Measurements from ENCODE around the gene PRDM5.
"Not testable (repeated sequence)": the region's sequence is repeated elsewhere in the genome, so short reads cannot be mapped to it uniquely, and the experiment has no call there.

The PRDM5 gene

DNA sequence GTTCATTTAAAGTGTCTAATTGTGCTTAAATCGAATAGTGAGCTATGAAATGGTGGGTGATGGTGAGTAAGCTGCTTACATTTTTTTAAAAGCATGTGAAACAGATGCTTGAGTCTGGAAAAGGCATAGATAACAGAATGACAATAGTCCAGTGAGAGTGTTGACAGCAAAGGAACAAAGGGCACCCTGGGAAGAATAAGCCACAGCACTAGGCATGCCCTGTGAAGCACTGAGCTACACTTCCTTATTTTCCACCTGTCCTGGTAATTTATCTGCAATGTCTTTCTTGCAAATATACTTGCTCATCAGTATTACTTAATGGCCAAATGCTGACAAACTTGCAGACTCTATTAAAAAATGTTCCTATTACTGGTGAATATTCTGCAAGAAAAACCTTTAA is 168.7 kb downstream of the PRDM5 start:
- no peak for DNase-seq (ENCODE audit: low read depth)

DNA sequence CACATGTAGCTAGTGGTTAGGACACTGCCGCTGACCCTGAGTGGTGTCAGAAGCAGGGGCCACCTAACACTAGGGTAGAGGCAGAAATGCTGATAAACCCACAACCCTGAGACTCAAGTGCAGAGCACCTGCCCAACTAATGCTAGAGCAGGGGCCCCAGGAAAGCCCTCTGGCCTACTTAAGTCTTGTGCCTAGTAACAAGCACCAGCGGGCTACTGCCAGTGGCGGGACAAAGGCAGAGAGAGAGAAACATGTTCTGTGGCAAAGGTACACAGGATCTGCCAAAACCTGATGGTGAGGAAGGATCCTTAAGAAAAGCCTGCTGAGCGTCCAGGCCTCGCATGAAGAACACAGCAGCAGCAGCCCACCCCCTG is 172.4 kb downstream of the PRDM5 start:
- no peak for DNase-seq (ENCODE audit: low read depth)

DNA sequence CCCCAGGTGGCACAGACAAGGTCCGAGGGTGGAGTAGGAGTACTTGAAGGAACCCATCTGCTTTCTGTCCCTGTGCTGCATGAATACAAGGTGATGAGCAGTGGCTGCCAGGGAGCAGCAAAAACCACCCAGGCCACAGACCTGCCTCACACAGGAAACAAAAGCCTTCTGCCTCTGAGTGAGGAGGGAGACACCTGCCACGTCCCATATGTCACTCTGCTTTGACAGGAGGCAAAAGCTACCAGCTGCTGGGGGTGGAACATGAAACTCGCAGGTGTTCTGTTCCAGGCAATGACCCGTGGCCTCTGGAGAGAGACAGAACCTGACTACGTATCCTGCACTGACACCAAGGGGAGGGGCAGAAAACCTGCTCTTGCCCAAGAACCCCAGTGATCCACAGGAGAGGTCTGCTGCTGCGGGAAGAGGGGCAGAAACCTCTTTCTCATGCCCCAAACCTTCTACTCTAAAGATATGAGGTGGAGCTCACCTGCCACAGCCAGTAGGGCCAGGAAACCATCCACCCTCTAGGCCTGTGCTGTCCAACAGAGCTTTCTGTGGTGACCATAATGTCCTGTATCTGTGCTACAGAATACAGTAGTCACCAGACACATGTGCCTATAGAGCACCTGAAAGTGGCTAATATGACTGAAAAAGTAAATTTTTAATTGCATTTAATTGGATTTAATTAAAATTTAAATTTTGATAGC is 172.9 kb downstream of the PRDM5 start:
- no peak for DNase-seq (ENCODE audit: low read depth)

DNA sequence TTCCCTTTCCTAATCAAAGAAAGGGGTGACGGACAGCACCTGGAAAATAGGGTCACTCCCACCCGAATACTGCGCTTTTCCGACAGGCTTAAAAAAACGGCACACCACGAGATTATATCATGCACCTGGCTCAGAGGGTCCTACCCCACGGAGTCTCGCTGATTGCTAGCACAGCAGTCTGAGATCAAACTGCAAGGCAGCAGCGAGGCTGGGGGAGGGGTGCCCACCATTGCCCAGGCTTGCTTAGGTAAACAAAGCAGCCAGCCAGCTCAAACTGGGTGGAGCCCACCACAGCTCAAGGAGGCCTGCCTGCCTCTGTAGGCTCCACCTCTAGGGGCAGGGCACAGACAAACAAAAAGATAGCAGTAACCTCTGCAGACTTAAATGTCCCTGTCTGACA is 180.9 kb downstream of the PRDM5 start:
- DNase-seq (ENCODE audit: low read depth), result not testable (repeated sequence)

DNA sequence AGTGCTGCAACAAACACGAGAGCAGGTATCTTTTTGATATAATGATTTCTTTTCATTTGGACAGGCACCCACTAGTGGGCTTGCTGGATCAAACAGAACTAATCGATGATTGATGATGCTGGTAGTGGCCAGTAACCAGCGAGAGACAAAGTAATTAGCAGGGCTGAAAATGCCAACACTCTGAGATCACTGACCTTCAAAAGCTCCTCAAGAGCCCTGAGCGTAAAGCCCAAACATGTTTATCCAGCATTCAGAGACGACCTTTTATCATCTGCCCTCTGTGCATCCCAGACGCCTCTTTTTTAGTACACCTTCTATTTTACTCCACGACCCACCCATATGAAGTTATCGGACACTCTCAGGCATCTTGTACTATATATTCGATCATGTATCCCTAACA is 186.2 kb downstream of the PRDM5 start:
- no peak for DNase-seq (ENCODE audit: low read depth)

DNA sequence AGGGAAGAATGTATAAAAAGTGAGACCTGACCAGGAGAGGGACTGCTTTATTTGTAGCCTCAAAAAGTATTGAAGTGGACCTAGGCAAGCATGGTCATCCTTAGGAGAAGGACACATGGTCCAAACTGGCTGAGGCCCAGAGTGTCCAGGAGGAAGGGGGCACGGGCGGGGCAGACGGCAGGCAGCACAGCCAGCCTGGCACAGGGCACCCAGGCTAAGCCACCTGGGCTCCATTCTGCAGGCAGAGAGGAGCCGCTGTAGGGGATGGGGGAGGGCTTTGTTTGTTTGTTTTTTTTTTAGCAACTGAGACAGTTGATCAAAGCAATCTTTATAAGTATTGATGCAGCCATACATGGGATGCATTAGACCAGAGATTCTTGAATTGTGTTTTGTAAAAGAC is 188.6 kb downstream of the PRDM5 start:
- no peak for DNase-seq (ENCODE audit: low read depth)

DNA sequence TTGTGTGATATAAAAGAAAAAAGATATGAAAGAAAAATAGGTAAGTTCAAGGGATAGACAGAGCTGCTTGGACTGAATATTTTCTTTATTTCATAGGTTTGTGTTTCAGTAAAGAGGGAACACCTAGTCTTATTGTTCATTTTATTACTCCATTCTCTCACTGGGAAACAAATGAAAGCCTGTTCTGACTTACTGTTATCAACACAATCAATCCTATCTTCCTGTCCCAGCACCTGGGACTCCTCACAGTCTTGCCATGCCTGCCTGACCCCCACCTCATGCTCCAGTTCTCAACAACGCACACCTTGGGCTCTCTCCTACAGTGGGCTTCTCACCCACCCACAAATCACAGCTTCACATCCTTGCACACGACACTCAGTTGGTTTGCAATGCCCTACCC is 189.5 kb downstream of the PRDM5 start:
- DNase-seq (ENCODE audit: low read depth), result no peak

DNA sequence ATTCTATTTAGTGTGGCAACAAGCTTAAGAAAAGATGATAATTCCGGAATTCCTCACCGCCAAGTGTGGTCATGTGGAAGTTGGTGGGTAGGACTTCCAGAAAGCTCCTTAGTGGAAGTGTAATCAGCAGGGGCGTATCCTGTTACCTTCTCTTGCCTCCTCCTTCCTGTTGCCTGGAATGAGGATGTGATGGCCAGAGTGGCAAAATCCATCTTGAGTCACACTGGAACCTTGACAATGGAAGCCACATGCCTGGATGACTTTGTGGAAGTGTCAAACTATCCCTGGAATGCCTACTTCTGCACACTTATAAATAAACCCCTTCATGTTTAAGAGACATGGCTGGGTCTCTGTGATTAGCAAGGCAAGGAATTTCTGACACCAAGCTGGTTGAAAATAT is 191.0 kb downstream of the PRDM5 start:
- DNase-seq (ENCODE audit: low read depth), result no peak

DNA sequence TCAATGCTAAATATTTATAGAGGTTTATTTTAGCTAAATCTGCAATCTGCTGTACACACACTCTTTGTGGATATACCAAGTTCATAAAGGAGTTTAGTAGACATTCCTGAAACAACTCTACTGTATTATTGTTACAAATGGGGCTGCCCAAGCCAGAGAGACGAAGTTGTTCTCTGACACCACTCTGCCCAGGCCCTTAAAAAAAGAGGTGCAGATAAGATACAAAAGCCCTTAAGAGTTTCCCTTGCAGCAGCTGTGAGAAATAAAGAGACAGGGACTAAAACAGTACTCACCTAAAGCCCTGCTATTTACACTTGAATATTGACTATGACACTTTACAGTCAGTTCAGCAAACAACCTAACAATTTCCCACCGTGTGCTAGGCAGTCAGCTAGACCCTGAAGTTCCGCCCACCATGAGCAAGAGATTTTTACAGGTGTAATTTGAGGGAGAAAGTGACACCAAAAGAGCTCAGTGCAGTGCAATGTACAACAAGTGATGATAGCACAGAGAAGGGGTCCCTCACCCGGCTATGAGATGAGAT is 191.7 kb downstream of the PRDM5 start:
- no peak for DNase-seq (ENCODE audit: low read depth)

DNA sequence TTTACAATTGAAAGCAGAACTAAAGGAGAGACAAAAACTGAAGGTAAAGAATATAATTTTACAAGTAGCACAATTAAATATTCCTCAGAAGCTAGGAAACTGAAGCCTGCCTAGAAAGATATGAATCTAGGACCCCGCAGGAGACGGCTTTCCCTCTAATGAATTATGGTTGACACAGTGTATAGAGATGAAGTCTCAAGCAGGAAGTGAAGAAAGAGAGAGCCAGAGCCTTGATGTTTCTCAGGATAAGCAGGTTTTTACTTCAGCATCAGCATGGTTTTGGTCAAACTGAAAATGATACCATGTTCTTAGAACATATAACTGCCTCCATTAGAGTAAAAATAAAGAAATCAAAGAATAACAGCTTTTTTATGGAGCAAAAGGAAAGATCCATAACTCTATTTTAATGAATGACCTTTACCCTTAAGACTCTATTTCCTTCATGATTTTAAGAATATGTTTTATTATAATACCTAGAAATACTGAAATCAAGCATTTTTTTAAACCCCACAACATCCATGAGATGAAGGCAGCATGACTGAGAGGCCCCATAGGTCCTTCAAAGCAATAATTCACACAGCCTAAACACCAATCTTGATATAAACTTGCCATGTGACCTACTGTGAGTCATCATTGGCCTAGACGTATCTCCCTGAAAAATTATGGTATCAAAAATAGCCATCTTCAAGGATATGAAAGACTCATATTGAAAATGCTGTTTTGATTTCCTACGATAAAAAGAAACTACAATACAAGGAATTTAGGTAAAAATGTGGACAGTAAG is 193.4 kb downstream of the PRDM5 start:
- no peak for DNase-seq (ENCODE audit: low read depth)

DNA sequence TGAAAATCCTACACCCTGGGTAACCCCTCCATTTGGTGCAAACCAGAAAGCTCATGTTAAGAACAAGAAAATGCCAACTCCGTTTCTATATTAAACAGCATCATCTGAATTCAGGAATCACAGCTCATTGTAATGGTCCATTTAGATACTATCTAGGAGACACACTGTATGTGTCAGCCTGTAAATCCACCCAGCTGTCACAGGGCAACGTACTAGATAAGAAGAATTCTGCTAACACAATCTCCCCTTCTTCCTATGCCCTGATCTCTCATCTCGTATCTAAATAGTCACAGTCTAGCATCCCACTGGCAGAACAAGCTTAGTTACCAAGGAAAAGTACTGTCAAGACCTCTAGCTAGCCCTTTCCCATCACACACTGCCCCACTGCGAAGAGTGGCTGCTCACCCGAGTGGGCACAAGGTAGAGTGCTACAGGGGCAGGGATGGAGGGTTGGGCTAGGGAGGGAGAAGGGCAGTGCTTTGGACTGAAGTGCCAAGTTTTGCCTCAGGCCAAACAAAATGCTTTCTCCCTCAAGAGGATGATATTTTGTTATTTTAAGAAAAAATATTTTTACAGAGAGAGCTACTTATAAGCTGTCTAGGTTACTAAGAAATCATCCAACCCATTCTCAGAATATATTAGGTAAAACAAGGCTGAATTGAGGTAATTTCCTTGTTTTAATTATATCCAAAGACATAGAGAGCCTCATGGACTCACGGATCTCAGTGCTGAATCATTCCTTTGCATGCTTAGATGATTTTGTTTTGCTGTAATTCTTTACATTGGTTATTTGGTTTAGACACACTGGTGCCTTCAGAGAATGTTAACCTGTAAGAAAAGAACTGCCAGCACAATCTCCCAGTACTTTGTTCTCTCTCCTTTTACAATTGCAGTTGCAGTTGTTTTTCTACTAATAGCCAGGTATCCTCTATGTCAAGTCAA is 196.6 kb downstream of the PRDM5 start:
- DNase-seq (ENCODE audit: low read depth), result no peak

DNA sequence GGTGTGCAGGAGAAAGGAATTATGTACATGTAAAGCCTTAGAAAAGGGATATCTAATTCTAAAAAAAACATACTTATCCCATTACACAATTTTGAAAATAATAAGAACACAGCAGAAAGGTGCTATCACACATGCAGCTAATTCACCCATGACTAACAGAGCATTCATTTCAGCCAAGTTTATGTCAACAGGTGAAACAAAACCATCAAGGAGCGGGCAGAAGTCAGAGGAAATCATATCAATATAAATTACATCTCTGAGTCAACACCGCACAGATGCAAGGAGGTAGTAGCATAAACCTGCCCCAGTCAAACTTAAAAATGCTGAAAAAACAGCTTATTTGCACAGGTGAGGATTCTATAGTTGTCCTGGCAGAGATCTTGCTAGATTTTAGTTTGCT is 197.9 kb downstream of the PRDM5 start:
- no peak for DNase-seq (ENCODE audit: low read depth)

DNA sequence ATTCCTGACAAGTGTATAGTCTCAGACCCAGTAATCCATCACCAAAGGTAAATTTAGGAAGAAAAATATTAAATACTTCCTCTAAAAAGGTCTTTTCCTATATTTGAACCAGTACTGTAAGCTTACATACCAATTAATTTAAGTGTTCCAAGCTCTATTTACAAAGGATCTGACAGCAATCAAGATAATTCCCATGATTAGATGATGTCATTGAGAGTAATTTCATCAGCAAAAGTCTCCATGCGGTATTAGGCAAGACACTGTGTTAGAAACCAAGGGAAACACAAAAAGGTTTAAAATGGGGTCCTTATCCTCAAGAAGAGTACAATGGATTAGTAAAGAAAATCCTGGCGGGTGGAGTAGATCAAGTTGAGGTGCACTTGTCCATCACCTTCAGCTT is 198.5 kb downstream of the PRDM5 start:
- DNase-seq (ENCODE audit: low read depth), result no peak

DNA sequence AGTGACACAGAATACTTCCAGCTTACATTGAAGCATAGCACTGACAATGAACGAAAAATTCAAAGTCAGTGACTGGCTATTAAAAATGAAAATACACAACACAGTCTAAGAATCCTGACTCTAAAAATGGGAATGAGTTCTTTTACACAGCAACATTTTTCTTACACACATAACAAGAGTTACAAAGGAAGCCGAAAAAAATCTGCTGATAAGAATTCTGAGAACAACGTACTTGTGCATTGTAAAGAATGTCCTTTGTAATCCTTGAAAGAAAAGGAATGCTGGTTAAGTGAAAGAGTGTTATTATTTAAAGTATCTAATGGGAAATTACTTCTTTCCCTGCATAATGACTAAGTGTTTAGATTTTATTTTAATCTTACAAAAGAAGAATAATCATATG is 199.4 kb downstream of the PRDM5 start:
- no peak for DNase-seq (ENCODE audit: low read depth)

DNA sequence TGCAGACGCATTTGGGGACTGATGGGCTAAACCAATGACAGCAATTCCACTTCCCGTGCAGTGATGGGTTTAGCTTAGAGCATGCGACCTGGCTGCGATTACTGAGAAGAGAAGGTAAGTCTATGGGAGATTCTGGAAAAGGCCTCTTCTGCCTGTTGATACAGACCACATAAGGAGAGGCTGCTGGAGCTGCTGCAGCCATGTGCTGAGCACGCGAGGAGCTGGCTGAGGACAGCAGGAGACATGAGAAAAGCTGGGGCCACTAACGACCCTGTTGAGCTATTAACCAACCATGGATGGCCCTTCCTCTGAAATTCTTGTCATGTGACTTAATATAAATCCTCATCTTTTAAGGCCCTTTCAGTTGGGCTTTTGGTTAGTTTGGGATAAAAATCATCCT is 199.9 kb downstream of the PRDM5 start:
- DNase-seq (ENCODE audit: low read depth), result no peak

DNA sequence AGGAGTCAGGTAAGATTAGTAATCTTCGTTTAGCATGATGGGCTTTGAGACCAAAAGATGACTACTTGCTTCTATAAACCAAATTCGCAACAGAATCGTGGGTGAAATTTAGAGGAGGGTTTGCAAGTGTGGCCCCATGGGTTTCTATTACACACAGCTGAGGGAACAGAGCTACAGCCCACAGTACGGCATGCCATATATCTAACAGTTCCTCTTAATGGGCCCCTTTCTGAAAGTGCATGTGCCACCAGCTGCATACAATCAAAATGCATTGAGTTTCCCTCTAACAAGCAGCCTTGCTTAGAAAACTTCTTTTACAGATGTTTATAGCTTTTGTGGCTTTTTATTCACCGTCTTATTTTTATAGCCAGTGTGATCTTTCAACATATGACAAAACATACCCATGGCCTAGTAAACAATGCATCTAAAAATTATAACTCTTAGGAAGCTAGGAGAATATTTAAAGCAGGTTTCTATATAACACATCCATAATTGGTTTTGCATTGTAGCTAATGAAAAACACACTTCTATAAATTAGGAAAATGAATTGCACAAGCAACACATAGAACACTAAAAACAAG is 202.1 kb downstream of the PRDM5 start:
- DNase-seq (ENCODE audit: low read depth), result no peak

DNA sequence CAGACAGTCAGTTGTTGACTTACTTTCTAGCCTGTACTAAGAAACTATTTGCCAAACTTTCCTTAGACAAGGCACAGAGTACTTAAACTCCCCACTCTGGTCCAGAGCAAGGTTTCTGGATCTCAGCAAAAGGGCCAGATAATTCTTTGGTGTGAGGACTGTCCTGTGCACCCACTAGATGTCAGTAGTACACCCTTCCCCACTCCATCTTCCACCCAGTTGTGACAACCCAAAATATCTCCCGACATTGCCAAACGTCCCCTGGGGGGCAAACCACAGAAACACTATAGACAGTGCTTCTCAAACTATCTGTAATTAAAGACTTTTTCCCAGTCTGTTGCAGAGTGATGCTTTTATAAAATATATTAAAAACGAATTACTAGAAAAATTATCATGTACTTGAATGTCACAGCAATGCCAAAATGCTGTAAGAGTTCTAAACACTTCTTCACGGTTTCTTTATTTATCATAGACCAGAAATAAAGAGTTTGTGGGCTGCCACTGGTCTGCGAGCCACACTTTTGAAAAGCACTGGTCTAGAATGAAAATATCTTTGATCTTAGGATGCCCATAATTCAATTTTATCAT is 203.5 kb downstream of the PRDM5 start:
- no peak for DNase-seq (ENCODE audit: low read depth)

DNA sequence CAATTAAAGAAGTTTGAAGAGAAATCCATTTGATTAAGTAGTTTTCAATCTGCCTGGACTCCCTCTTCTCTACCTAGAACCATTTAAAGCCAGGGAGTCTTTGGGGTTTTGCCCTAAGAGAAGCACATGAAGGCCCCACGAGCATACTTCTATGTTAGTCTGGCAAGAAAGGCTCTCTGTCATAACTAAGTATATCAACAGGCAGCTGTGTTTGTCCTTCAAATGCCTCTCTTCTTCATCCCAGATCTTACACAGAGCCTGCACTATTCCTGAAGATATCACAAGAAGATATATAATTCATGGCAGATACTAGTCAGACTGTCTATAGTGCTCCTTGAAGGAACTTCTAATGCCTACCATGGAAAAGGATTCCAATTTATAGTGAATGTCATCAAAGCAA is 206.2 kb downstream of the PRDM5 start:
- no peak for DNase-seq (ENCODE audit: low read depth)

DNA sequence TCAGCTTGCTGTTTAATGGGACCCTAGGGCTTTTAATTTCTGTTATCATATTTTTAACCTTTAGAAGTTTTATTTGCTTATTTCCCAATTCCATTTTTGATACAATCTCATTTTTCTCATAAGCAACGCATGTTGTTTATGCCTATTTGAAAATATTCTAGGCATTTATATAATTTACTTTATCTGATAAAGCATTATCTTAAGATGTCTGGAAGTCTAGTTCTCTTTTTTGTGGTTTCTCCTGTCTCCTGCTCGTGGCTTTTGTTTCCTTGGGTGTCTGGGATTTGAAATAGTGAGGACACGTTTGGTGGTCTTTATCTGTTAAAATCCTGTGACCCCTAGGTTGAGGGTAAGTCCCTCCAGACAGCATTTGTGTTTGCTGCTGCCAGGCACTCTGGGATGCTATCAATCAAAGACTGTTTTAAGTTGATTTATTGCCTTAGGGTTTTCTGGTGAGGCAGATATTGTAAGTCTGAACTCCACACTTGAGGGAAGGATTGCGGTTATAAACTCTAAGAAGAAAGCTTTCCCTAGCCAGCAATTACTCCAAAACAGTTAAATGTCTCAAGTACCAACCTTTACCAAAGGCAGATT is 208.0 kb downstream of the PRDM5 start:
- DNase-seq (ENCODE audit: low read depth), result no peak

DNA sequence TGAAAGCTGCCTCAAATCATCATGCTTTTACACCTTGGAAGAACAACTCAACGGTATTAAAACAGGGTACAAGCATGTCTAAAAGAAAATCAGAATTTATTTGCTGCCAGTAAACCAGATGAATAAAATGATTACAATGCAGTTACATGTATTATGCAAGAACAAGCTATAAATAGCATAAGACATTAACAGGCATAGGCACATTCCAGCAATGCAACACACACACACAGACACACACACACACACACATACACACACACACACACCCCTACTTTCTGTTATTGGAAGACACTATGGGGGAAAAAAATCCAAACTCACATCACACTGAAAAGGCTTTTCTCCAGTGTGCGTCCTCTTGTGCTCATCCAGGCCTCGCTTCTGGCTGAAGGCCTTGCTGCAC is 212.5 kb downstream of the PRDM5 start:
- no peak for DNase-seq (ENCODE audit: low read depth)

DNA sequence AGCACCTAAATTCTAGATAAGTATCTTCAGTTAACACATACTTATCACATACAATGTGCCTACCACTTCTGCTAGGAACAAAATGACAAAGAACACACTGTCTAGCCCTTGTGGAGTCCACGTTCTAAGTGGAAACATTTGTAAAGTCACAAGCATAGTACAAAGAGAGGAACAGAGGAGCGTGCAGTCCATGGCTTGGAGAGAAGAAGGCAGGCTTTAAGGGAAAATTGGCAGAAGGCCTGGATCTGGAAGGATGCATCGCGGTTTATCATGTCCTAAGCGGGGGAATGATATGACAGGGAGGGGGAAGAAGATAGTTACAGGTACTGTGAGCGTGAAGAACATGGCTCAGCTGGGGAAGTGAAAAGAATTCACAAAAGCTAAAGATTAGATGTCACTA is 218.0 kb downstream of the PRDM5 start:
- no peak for DNase-seq (ENCODE audit: low read depth)

Measured in stimulated activated CD8-positive, alpha-beta memory T cell treated with anti-CD3 and anti-CD28 coated beads, Interleukin-12 subunit alpha, Interleukin-12 subunit beta, amount 100 ng/mL, for 1 hour (primary cell).